ENCODE data around the gene PLA2G4C.

PLA2G4C gene

DNA sequence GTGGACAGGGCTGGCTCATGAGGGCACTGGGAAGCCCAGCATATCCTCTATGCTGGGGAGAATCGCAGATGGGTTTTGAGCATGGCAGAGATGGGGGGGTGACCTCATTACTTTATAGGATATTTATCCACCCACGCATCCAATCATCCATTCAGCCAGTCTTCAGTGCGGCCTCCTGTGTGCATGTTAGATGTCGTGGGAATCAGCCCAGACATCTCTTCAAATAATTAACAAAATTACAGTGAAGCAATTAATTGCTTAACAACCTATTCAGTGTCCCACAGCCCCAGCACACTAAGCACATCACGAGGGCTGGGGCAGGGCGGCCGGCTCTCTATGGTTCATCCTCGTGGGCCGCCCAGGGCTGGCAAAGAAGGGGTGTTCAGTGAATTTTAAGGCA lies 38.0 kb upstream of the PLA2G4C start:
- no peak overlapping the region for H3K4me3 ChIP-seq (ENCODE audit: low read depth, low read length)
- TF ChIP-seq MYC (IDR thresholded peaks at IDR 0.05; ENCODE audit: low read depth, low read length) (no peak), POLR2A (IDR thresholded peaks at IDR 0.05; ENCODE audit: extremely low read depth, insufficient read length) (no peak)
- TF ChIP-seq, protein P1, sequence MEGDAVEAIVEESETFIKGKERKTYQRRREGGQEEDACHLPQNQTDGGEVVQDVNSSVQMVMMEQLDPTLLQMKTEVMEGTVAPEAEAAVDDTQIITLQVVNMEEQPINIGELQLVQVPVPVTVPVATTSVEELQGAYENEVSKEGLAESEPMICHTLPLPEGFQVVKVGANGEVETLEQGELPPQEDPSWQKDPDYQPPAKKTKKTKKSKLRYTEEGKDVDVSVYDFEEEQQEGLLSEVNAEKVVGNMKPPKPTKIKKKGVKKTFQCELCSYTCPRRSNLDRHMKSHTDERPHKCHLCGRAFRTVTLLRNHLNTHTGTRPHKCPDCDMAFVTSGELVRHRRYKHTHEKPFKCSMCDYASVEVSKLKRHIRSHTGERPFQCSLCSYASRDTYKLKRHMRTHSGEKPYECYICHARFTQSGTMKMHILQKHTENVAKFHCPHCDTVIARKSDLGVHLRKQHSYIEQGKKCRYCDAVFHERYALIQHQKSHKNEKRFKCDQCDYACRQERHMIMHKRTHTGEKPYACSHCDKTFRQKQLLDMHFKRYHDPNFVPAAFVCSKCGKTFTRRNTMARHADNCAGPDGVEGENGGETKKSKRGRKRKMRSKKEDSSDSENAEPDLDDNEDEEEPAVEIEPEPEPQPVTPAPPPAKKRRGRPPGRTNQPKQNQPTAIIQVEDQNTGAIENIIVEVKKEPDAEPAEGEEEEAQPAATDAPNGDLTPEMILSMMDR (IDR thresholded peaks at IDR 0.05; ENCODE audit: low read depth, low read length), result no peak
- TF ChIP-seq, protein P2, sequence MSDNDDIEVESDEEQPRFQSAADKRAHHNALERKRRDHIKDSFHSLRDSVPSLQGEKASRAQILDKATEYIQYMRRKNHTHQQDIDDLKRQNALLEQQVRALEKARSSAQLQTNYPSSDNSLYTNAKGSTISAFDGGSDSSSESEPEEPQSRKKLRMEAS (IDR thresholded peaks at IDR 0.05; ENCODE audit: low read depth, low read length), result no peak
- DNase-seq (ENCODE audit: low read depth), result no peak

DNA sequence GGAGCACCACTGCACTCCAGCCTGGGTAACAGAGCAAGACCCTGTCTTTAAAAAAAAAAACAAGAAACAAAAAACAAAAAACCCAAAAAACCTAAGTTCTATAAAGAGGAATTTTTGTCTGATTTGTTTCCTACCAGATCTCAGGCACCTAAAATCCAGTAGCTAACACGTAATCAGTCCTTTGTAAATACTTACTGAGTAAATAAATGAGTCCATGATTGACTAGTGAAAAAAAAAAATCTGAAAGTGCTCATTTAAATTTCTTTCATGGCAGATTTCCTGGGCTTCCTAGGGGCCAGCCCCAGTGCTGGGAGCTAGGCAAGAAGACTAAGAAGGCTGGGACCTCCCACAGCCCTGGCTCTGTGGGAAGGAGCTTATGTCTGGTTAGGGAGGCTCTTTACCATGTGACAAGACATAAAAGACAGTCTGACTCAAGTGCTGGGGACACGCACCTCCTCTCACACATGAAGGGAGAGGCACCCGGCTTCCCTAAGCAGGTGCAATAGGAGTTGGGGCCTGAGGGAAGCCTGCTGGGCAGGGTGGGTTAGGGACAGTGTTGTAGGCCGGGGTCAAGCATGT lies 37.1 kb upstream of the PLA2G4C start:
- no peak for DNase-seq (ENCODE audit: low read depth)
- no peak overlapping the region for H3K4me3 ChIP-seq (ENCODE audit: low read depth, low read length)
- TF ChIP-seq, protein P2 (IDR thresholded peaks at IDR 0.05; ENCODE audit: low read depth, low read length), result no peak
- TF ChIP-seq MYC (IDR thresholded peaks at IDR 0.05; ENCODE audit: low read depth, low read length), result no peak
- TF ChIP-seq, protein P1 (IDR thresholded peaks at IDR 0.05; ENCODE audit: low read depth, low read length), result no peak
- TF ChIP-seq POLR2A (IDR thresholded peaks at IDR 0.05; ENCODE audit: extremely low read depth, insufficient read length), result no peak

DNA sequence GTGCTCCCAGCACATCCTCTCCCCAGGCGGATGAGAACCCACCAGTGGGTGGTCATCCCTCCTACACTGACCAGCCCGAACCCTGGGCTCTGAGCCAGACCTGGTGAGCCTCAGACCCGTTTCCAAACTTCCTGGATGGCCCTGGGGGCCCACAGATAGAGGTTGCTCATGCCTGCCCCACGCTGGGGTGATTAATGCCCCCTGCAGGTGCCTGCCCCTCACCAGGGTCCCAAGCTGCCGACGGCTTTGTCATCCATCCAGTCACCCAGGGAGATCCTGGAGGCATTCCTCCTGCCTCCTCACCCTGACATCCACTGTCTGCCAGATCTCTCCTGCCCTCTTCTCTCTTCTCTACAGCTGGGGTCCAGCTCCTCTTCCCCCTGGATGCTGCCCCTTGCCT lies 28.4 kb upstream of the PLA2G4C start:
- no peak overlapping the region for H3K4me3 ChIP-seq (ENCODE audit: low read depth, low read length)
- TF ChIP-seq MYC (IDR thresholded peaks at IDR 0.05; ENCODE audit: low read depth, low read length) (no peak), POLR2A (IDR thresholded peaks at IDR 0.05; ENCODE audit: extremely low read depth, insufficient read length) (no peak)
- TF ChIP-seq, protein P2 (IDR thresholded peaks at IDR 0.05; ENCODE audit: low read depth, low read length), result no peak
- TF ChIP-seq, protein P1 (IDR thresholded peaks at IDR 0.05; ENCODE audit: low read depth, low read length), result no peak
- DNase-seq (ENCODE audit: low read depth), result no peak

DNA sequence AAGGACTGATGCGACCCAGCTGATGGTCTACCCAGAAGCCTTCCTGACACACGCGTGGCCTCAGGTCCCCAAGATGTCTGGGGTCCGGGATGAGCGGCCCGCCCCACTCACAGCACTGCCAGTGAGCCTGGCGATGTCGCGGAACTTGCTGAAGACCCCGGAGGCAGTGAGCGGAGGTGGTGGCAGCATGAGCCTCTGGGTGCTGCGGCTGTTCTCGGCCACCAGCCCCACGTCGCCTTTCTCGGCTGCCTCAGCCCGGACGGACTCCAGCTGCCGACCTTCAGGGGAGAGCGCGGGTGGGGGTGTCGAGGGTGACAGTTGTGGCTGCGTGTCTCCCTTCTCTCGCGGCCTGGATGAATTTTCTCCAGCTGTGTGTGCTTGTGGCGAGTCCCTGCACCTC lies 26.8 kb upstream of the PLA2G4C start:
- DNase-seq (ENCODE audit: low read depth), result no peak
- H3K4me3 ChIP-seq (ENCODE audit: low read depth, low read length), result no peak overlapping the region
- TF ChIP-seq, protein P2 (IDR thresholded peaks at IDR 0.05; ENCODE audit: low read depth, low read length), result no peak
- TF ChIP-seq MYC (IDR thresholded peaks at IDR 0.05; ENCODE audit: low read depth, low read length), result no peak
- no peak for TF ChIP-seq POLR2A (IDR thresholded peaks at IDR 0.05; ENCODE audit: extremely low read depth, insufficient read length)
- TF ChIP-seq, protein P1 (IDR thresholded peaks at IDR 0.05; ENCODE audit: low read depth, low read length), result no peak

DNA sequence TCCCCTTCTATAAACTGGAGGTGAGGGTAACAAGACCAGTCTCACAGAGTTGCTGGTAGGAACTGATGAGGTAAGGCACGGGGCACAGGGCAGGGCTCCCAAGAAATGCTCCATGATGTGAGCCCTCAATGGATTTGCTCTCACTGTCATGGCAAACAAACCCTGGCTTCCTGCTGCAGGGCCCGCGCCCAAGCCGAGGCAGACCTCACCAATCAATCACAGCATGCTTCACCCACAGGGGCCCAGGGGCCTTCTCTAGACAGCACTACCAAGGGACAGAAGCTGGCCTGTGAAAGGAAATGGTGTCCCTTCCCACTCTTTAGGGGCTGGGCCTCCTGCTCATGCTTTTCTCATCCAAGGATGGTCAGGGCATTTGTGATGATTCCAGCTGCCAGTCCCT lies 25.9 kb upstream of the PLA2G4C start:
- no peak for DNase-seq (ENCODE audit: low read depth)
- H3K4me3 ChIP-seq (ENCODE audit: low read depth, low read length), result no peak overlapping the region
- TF ChIP-seq, protein P1 (IDR thresholded peaks at IDR 0.05; ENCODE audit: low read depth, low read length), result no peak
- TF ChIP-seq, protein P2 (IDR thresholded peaks at IDR 0.05; ENCODE audit: low read depth, low read length), result no peak
- no peak for TF ChIP-seq POLR2A (IDR thresholded peaks at IDR 0.05; ENCODE audit: extremely low read depth, insufficient read length)
- no peak for TF ChIP-seq MYC (IDR thresholded peaks at IDR 0.05; ENCODE audit: low read depth, low read length)

Measured in NB4 (cell line).